Stomach (tissue), 4 donors: ENCODE data around the gene BLOC1S3.

ENCODE experiments used
- EP300 ChIP-seq: sonication (generic); formaldehyde crosslinking; IDR thresholded peaks from one replicate; pipeline ENCODE4 v1.6.1; 2017; ENCODE audit warnings: antibody characterized with exemption
- POLR2AphosphoS5 ChIP-seq, 3 donors: sonication (generic); formaldehyde crosslinking; IDR thresholded peaks; one replicate each; pipeline ENCODE4 v1.6.1; 2016; ENCODE audit warnings: antibody characterized with exemption in 3 of 3

- TF ChIP-seq POLR2AphosphoS5 (IDR thresholded peaks at IDR 0.05) (no peak), EP300 (no peak)
These were observed 49.8 kb upstream of the BLOC1S3 start for GRCh38 chr19:45128806-45129205.
